Keratinocyte (primary cell): ENCODE measurements around the gene ZEB1. TPM values are rescaled to one million over a fixed set of nuclear protein-coding genes. Genes with fewer than 3 reads are reported as not detected.
"Not testable (repeated sequence)": the region's sequence is repeated elsewhere in the genome, so short reads cannot be mapped to it uniquely, and the experiment has no call there.

Source experiments
- DNase-seq: peaks from one replicate; pipeline ENCODE4 v3.0.0-alpha.2; 2011; ENCODE audit warnings: low read depth, missing footprints, low spot score
- FAIRE-seq: peaks from 2 replicates; lab custom pipeline; 2011; peaks lifted over from hg19 to GRCh38; lab: Jason Lieb, UNC
- H2AFZ ChIP-seq: 2 replicates; pipeline ENCODE4 v1.6.0; 2012; ENCODE audit warnings: low read length, control low read depth, inconsistent platforms; ENCODE audit not compliant: control insufficient read depth
- H3K27ac ChIP-seq: 2 replicates; pipeline ENCODE4 v1.5.1; 2011; ENCODE audit warnings: low read length; ENCODE audit not compliant: control insufficient read depth, insufficient read depth
- H3K27me3 ChIP-seq: 3 replicates; pipeline ENCODE4 v1.6.0; 2011; ENCODE audit warnings: low read length; ENCODE audit not compliant: control insufficient read depth, insufficient read depth; ENCODE audit errors: extremely low read depth
- H3K36me3 ChIP-seq, 2 experiments: 2 replicates in 1 of 2; 3 replicates in 1 of 2; pipeline ENCODE4 v1.5.1; 2011; ENCODE audit warnings: low read length in 2 of 2, mild to moderate bottlenecking in 1 of 2; ENCODE audit not compliant: control insufficient read depth in 2 of 2, insufficient read depth in 2 of 2; ENCODE audit errors: extremely low read depth in 1 of 2
- H3K4me1 ChIP-seq: 3 replicates; pipeline ENCODE4 v1.5.1; 2011; ENCODE audit warnings: low read length; ENCODE audit not compliant: control insufficient read depth, insufficient read depth; ENCODE audit errors: extremely low read depth
- H3K4me2 ChIP-seq: 3 replicates; pipeline ENCODE4 v1.6.0; 2011; ENCODE audit warnings: low read depth, low read length; ENCODE audit not compliant: control insufficient read depth, insufficient read depth; ENCODE audit errors: extremely low read depth
- H3K4me3 ChIP-seq, 3 experiments: fragments of 200-600 bp in 1 of 3; sonication (generic) in 1 of 3; 2 replicates in 2 of 3; 3 replicates in 1 of 3; pipeline ENCODE4 v1.5.1; 2011 to 2016; ENCODE audit warnings: low read length in 3 of 3, mild to moderate bottlenecking in 3 of 3, control low read depth in 2 of 3, inconsistent platforms in 1 of 3, low read depth in 1 of 3, mixed read lengths in 1 of 3, mixed run types in 1 of 3, moderate library complexity in 1 of 3; ENCODE audit not compliant: control insufficient read depth in 2 of 3, insufficient read depth in 2 of 3; ENCODE audit errors: extremely low read depth in 1 of 3
- H3K79me2 ChIP-seq: 2 replicates; pipeline ENCODE4 v1.6.0; 2012; ENCODE audit warnings: low read length; ENCODE audit not compliant: control insufficient read depth, insufficient read depth
- H3K9ac ChIP-seq: 3 replicates; pipeline ENCODE4 v1.6.0; 2011; ENCODE audit warnings: low read length; ENCODE audit not compliant: control insufficient read depth, insufficient read depth; ENCODE audit errors: extremely low read depth
- H3K9me1 ChIP-seq: 3 replicates; pipeline ENCODE4 v1.6.0; 2011; ENCODE audit warnings: low read length; ENCODE audit not compliant: control insufficient read depth, insufficient read depth; ENCODE audit errors: extremely low read depth
- H3K9me3 ChIP-seq: 2 replicates; pipeline ENCODE4 v1.5.1; 2012; ENCODE audit warnings: low read depth, low read length; ENCODE audit not compliant: control insufficient read depth
- H4K20me1 ChIP-seq: 3 replicates; pipeline ENCODE4 v1.6.0; 2011; ENCODE audit warnings: low read length; ENCODE audit not compliant: control insufficient read depth, insufficient read depth; ENCODE audit errors: extremely low read depth
- CTCF ChIP-seq, 3 experiments: IDR thresholded peaks in 1 of 3; conservative IDR thresholded peaks in 1 of 3; optimal IDR thresholded peaks in 1 of 3; 2 replicates in 2 of 3; 3 replicates in 1 of 3; pipeline versions ENCODE3 to v1.5.1; 2011; ENCODE audit warnings: low read length in 3 of 3, mild to moderate bottlenecking in 3 of 3, moderate library complexity in 2 of 3, control low read depth in 1 of 3, inconsistent platforms in 1 of 3; ENCODE audit not compliant: insufficient read depth in 2 of 3; ENCODE audit errors: extremely low read depth in 1 of 3
- EZH2 ChIP-seq: IDR thresholded peaks from one replicate; pipeline ENCODE4 v1.6.1; 2012; ENCODE audit warnings: inconsistent platforms, mild to moderate bottlenecking, low read length, moderate library complexity
- dilution Hi-C: fragments of 300-500 bp; cut with MboI; formaldehyde crosslinking; loops from one replicate; pipeline ENCODE4 v1.7.0; 2020; ENCODE audit warnings: low sequenced_read_pairs; ENCODE audit not compliant: extremely low pct_ligation_motif_present
- polyA plus RNA-seq, 5 experiments: library from polyadenylated mRNA; depleted of rRNA in 3 of 5; stranded (reverse) in 3 of 5; stranded (forward) in 1 of 5; unstranded in 1 of 5; fragments of >200 nt; gene quantifications; 1 replicate in 1 of 5; 2 replicates in 3 of 5; 3 replicates in 1 of 5; pipeline versions ENCODE4 v1.2.1 to v1.2.3, GENCODE V29; 2011 to 2012; ENCODE audit warnings: missing spikeins in 2 of 5, low read depth in 1 of 5, low replicate concordance in 1 of 5

ZEB1 gene
- polyA plus RNA-seq, 1 donor (not counting 4 experiments of a cell fraction or from before 2014, with no cell fraction given): 0.96 TPM

GRCh38 chr10:31404640-31405039 is 85.6 kb downstream of the ZEB1 start:
- no peak for DNase-seq
- dilution Hi-C loops: no loop called here
- no peaks in the 10 kb centered on the region for H3K36me3 ChIP-seq
- no peak overlapping the region for H3K4me2 ChIP-seq
- TF ChIP-seq EZH2 (no peak), CTCF (optimal IDR thresholded peaks at IDR 0.05 in 1 of 3, IDR thresholded peaks at IDR 0.05 in 1 of 3, conservative IDR thresholded peaks at IDR 0.05 in 1 of 3; ENCODE audit: extremely low read depth in 1 of 3, insufficient read depth in 2 of 3, low read length in 3 of 3) (no peak)
- no peaks in the 10 kb centered on the region for H3K4me1 ChIP-seq
- FAIRE-seq: no peak
- H3K79me2 ChIP-seq: no peaks in the 10 kb centered on the region
- no peak overlapping the region for H2AFZ ChIP-seq
- H3K9me3 ChIP-seq: no peaks in the 10 kb centered on the region
- H3K9me1 ChIP-seq: no peaks in the 10 kb centered on the region
- H3K27ac ChIP-seq: no peak overlapping the region
- no peak overlapping the region for H3K9ac ChIP-seq
- H4K20me1 ChIP-seq: no peaks in the 10 kb centered on the region
- H3K27me3 ChIP-seq: no peaks in the 10 kb centered on the region
- no peak overlapping the region for H3K4me3 ChIP-seq

DNA sequence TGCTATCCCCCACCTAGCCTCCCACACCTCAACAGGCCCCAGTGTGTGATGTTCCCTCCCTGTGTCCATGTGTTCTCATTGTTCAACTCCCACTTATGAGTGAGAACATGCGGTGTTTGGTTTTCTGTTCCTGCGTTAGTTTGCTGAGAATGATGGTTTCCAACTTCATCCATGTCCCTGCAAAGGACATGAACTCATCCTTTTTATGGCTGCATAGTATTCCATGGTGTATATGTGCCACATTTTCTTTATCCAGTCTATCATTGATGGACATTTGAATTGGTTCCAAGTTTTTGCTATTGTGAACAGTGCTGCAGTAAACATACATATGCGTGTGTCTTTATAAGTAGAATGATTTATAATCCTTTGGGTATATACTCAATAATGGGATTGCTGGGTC is 86.8 kb downstream of the ZEB1 start:
- DNase-seq, H3K4me2 ChIP-seq, H2AFZ ChIP-seq, FAIRE-seq, H3K79me2 ChIP-seq, H3K9me3 ChIP-seq, dilution Hi-C loops, H3K36me3 ChIP-seq, H3K9ac ChIP-seq, H3K27ac ChIP-seq, H3K27me3 ChIP-seq, H4K20me1 ChIP-seq, H3K4me1 ChIP-seq, H3K9me1 ChIP-seq, H3K4me3 ChIP-seq: not testable (repeated sequence)

- H3K4me2 ChIP-seq, DNase-seq, H3K27me3 ChIP-seq, H4K20me1 ChIP-seq, H3K36me3 ChIP-seq, H2AFZ ChIP-seq, H3K4me3 ChIP-seq, dilution Hi-C loops, FAIRE-seq, H3K9ac ChIP-seq, H3K27ac ChIP-seq, H3K9me3 ChIP-seq, H3K79me2 ChIP-seq, H3K9me1 ChIP-seq, H3K4me1 ChIP-seq: not testable (repeated sequence)
Observed at GRCh38 chr10:31412397-31412796, 93.4 kb downstream of the ZEB1 start.
